PFSK-1 (cell line): ENCODE results near the gene RIC8A.

Source experiments
- FOXP2 ChIP-seq: optimal IDR thresholded peaks from 2 replicates; pipeline ENCODE3; 2011; ENCODE audit warnings: borderline replicate concordance, control low read depth, inconsistent platforms; ENCODE audit not compliant: insufficient read depth; ENCODE audit errors: extremely low read length, extremely low read depth
- POLR2AphosphoS5 ChIP-seq: IDR thresholded peaks from 2 replicates; pipeline ENCODE4 v1.6.1; 2012; ENCODE audit warnings: low read depth, mild to moderate bottlenecking, control low read depth, low read length, moderate library complexity
- REST ChIP-seq, 2 experiments: IDR thresholded peaks; 2 replicates each; pipeline versions ENCODE4 v1.6.1 to v1.8.0; 2011 to 2012; ENCODE audit warnings: low read depth in 2 of 2, low read length in 2 of 2, control low read depth in 1 of 2, inconsistent platforms in 1 of 2, mild to moderate bottlenecking in 1 of 2, moderate library complexity in 1 of 2; ENCODE audit not compliant: insufficient read depth in 1 of 2
- SIN3A ChIP-seq: IDR thresholded peaks from 2 replicates; pipeline ENCODE4 v1.6.1; 2012; ENCODE audit warnings: mild to moderate bottlenecking, low read length, moderate library complexity, borderline replicate concordance; ENCODE audit not compliant: insufficient read depth
- TAF1 ChIP-seq: IDR thresholded peaks from 2 replicates; pipeline ENCODE4 v1.6.1; 2012; ENCODE audit warnings: low read length, control low read depth, borderline replicate concordance; ENCODE audit not compliant: insufficient read depth

Gene RIC8A

GRCh38 chr11:235180-235579, 27.7 kb downstream of the RIC8A start:
- no peak for TF ChIP-seq SIN3A
- TF ChIP-seq FOXP2 = no peak

GRCh38 chr11:235609-235996, 28.1 kb downstream of the RIC8A start:
- TF ChIP-seq SIN3A (no peak), POLR2AphosphoS5 (no peak), TAF1 (no peak), FOXP2 (no peak), REST (IDR thresholded peaks at IDR 0.05; ENCODE audit: insufficient read depth in 1 of 2, low read depth in 2 of 2, low read length in 2 of 2) (no peak)

- TF ChIP-seq TAF1 = peak; percentile 91; the same call in 1 of the 2 replicates
- peak; percentile 78 for TF ChIP-seq FOXP2
- TF ChIP-seq REST (IDR thresholded peaks at IDR 0.05; ENCODE audit: insufficient read depth in 1 of 2, low read depth in 2 of 2, low read length in 2 of 2) = peak in 1 of 2 experiments; percentile 50; a peak in 1 of 4 replicates
- TF ChIP-seq POLR2AphosphoS5 = peak; percentile 58; the same call in 1 of the 2 replicates
- TF ChIP-seq SIN3A = 0 out of 2 replicates have a peak, but pooled peaks have one; percentile 25
Observed at GRCh38 chr11:235997-236773, 28.7 kb downstream of the RIC8A start, which contains the start of gene SIRT3. SIRT3 (minus strand) TSS chr11:236342; CDS start chr11:236328, 14 bp downstream.

GRCh38 chr11:236774-237767, 29.6 kb downstream of the RIC8A start, which contains the start of gene PSMD13:
PSMD13 (plus strand) TSS chr11:236976; CDS start chr11:237050, 74 bp downstream.
- TF ChIP-seq SIN3A (peak; percentile 91; the same call in 1 of the 2 replicates), TAF1 (peak; percentile 98), FOXP2 (peak; percentile 89), REST (IDR thresholded peaks at IDR 0.05; ENCODE audit: insufficient read depth in 1 of 2, low read depth in 2 of 2, low read length in 2 of 2) (peak in 1 of 2 experiments; percentile 66; a peak in 1 of 4 replicates), POLR2AphosphoS5 (peak; percentile 97)

- TF ChIP-seq SIN3A = no peak
- no peak for TF ChIP-seq FOXP2
- TF ChIP-seq REST (IDR thresholded peaks at IDR 0.05; ENCODE audit: insufficient read depth in 1 of 2, low read depth in 2 of 2, low read length in 2 of 2) = no peak
- TF ChIP-seq POLR2AphosphoS5 = no peak
- no peak for TF ChIP-seq TAF1
Observed at GRCh38 chr11:240315-240714, 32.8 kb downstream of the RIC8A start.
